CD4-positive, alpha-beta memory T cell (primary cell): ENCODE measurements around the gene PLA2G2A. TPM values are rescaled to one million over a fixed set of nuclear protein-coding genes. Genes with fewer than 3 reads are reported as not detected.

ENCODE experiments used
- CTCF ChIA-PET: fragments of 350-600 bp; sonication (Branson Sonifier 250); formaldehyde crosslinking; loops from one replicate; lab custom pipeline; 2021; ENCODE audit warnings: inconsistent platforms; ENCODE audit not compliant: partially characterized antibody; lab: Charles Lee
- POLR2A ChIA-PET: fragments of 350-600 bp; sonication (Branson Sonifier 250); formaldehyde crosslinking; loops from one replicate; lab custom pipeline; 2021; ENCODE audit not compliant: partially characterized antibody; lab: Charles Lee
- DNase-seq, 5 donors: peaks; one replicate each; pipeline versions ENCODE4 v3.0.0 to v3.0.0-alpha.2; 2020 to 2022; ENCODE audit warnings: mixed read lengths in 1 of 5
- H3K27ac ChIP-seq: one replicate; pipeline ENCODE4 v1.7.0; 2013; ENCODE audit warnings: low read depth, low read length
- H3K27me3 ChIP-seq: 2 replicates; pipeline ENCODE4 v1.7.0; 2013; ENCODE audit warnings: mild to moderate bottlenecking, low read length, moderate library complexity; ENCODE audit not compliant: insufficient read depth
- H3K36me3 ChIP-seq: 2 replicates; pipeline ENCODE4 v1.7.0; 2013; ENCODE audit warnings: mild to moderate bottlenecking, low read length, moderate library complexity; ENCODE audit not compliant: insufficient read depth
- H3K4me1 ChIP-seq: 2 replicates; pipeline ENCODE4 v1.7.0; 2013; ENCODE audit warnings: mild to moderate bottlenecking, low read length, moderate library complexity; ENCODE audit not compliant: insufficient read depth
- H3K4me3 ChIP-seq, 2 donors: one replicate each; pipeline ENCODE4 v1.7.0; 2013; ENCODE audit warnings: low read length in 2 of 2, mild to moderate bottlenecking in 1 of 2
- H3K9me3 ChIP-seq, 2 donors: one replicate each; pipeline ENCODE4 v1.7.0; 2013; ENCODE audit warnings: low read length in 2 of 2, control low read depth in 1 of 2; ENCODE audit not compliant: control insufficient read depth in 1 of 2
- H3K27ac Mint-ChIP-seq, 7 donors: one replicate each; pipeline ENCODE4 v1.8.0; 2020 to 2021; ENCODE audit warnings: mixed read lengths in 7 of 7, mild to moderate bottlenecking in 6 of 7, inconsistent platforms in 3 of 7, moderate library complexity in 3 of 7
- H3K27me3 Mint-ChIP-seq, 2 donors: one replicate each; pipeline ENCODE4 v1.8.0; 2020 to 2021; ENCODE audit warnings: mixed read lengths in 2 of 2
- H3K36me3 Mint-ChIP-seq, 2 donors: one replicate each; pipeline ENCODE4 v1.8.0; 2020 to 2021; ENCODE audit warnings: mixed read lengths in 2 of 2, inconsistent platforms in 1 of 2, mild to moderate bottlenecking in 1 of 2
- H3K4me1 Mint-ChIP-seq, 4 donors: one replicate each; pipeline ENCODE4 v1.8.0; 2020 to 2021; ENCODE audit warnings: mixed read lengths in 4 of 4, mild to moderate bottlenecking in 1 of 4
- H3K4me3 Mint-ChIP-seq, 8 donors: one replicate each; pipeline ENCODE4 v1.8.0; 2020 to 2021; ENCODE audit warnings: mixed read lengths in 8 of 8, mild to moderate bottlenecking in 7 of 8, moderate library complexity in 6 of 8, inconsistent platforms in 3 of 8
- H3K9me3 Mint-ChIP-seq, 8 donors: one replicate each; pipeline ENCODE4 v1.8.0; 2020 to 2021; ENCODE audit warnings: mixed read lengths in 8 of 8, mild to moderate bottlenecking in 5 of 8, inconsistent platforms in 3 of 8, moderate library complexity in 1 of 8
- intact Hi-C: fragments of 100-400 bp; cut with micrococcal nuclease; formaldehyde crosslinking; loops from one replicate; pipeline ENCODE4 v1.15.1; 2023
- polyA plus RNA-seq, 2 donors: library from polyadenylated mRNA; unstranded; fragments of 300-500 nt; fragmentation: Illumina TruSeq; gene quantifications; one replicate each; pipeline ENCODE4 v1.2.3, GENCODE V29; 2021
- total RNA-seq, 2 experiments: library from RNA; stranded (reverse); gene quantifications; one replicate each; pipeline ENCODE4 v1.2.3, GENCODE V29; 2021

The PLA2G2A gene
- total and polyA plus RNA-seq, 4 experiments from 2014 or later = not detected

DNA sequence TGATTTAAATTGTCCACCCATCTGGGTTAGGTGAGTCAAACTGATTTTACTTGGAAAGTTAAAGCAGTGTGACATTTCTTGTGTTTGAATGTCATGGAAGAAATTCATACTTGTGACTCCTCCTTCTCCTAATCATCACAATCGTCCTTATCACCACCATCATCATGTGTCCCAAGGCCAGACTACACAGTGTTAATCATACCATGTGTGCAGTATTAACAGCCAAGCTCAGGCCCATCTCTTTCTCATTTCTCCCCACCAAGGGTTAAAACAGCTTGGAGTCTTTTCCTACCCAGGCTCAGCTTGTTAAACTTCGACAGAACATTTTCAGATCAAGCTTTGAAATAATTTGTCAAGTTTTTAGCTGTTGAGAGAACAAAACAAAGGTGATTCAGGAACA, 33.5 kb downstream of the PLA2G2A start:
- CTCF ChIA-PET = no interaction called here
- peaks cover 7 to 14% of the 10 kb centered on the region in 2 donors for H3K27me3 Mint-ChIP-seq

GRCh38 chr1:19942657-19943056, 36.8 kb downstream of the PLA2G2A start:
- no peaks in the 10 kb centered on the region for H3K36me3 ChIP-seq
- no peaks in the 10 kb centered on the region for H3K9me3 ChIP-seq
- no peaks in the 10 kb centered on the region for H3K4me1 Mint-ChIP-seq
- H3K27ac ChIP-seq = no peak overlapping the region
- CTCF ChIA-PET = no interaction called here
- H3K9me3 Mint-ChIP-seq = peaks cover 0 to 1% (median 0%) of the 10 kb centered on the region in 8 donors
- intact Hi-C loops = no loop called here
- POLR2A ChIA-PET = no interaction called here
- no peaks in the 10 kb centered on the region for H3K36me3 Mint-ChIP-seq
- H3K4me3 Mint-ChIP-seq = no peak overlapping the region
- no peak overlapping the region for H3K4me3 ChIP-seq
- peaks cover 5 to 7% of the 10 kb centered on the region in 2 donors for H3K27me3 Mint-ChIP-seq
- no peak for DNase-seq
- no peak overlapping the region for H3K27ac Mint-ChIP-seq
- no peaks in the 10 kb centered on the region for H3K4me1 ChIP-seq
- H3K27me3 ChIP-seq = no peaks in the 10 kb centered on the region

More for the DNA sequence above, 33.5 kb downstream of the PLA2G2A start:
- intact Hi-C loops = no loop called here
- H3K4me3 ChIP-seq = no peak overlapping the region
- H3K4me1 Mint-ChIP-seq = no peaks in the 10 kb centered on the region
- DNase-seq = no peak
- no peaks in the 10 kb centered on the region for H3K9me3 Mint-ChIP-seq
- no peak overlapping the region for H3K27ac ChIP-seq
- no peaks in the 10 kb centered on the region for H3K4me1 ChIP-seq
- POLR2A ChIA-PET = no interaction called here
- H3K4me3 Mint-ChIP-seq = no peak overlapping the region
- no peak overlapping the region for H3K27ac Mint-ChIP-seq
- H3K36me3 Mint-ChIP-seq = no peaks in the 10 kb centered on the region
- H3K9me3 ChIP-seq = no peaks in the 10 kb centered on the region
- H3K36me3 ChIP-seq = no peaks in the 10 kb centered on the region
- H3K27me3 ChIP-seq = no peaks in the 10 kb centered on the region

DNA sequence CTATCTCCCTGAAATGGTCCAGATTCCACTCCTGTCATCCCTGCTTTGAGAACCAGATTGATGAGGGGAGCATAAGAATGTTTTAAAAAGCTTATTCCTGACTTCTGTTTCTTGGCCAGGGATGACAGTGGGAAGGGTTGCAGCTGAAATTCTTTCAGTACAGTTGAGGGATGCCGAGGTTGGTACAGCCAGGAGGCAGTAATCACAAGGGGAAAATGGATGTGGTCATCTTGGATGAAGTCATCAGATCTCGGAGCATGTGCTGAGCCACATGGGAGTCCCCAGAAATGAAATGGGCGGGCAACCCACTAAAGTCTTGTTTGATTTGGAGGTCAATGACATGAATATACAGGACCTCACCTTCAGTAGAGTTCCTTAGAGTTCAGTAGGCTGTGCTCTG, 37.3 kb downstream of the PLA2G2A start:
- H3K27ac ChIP-seq = no peak overlapping the region
- H3K4me3 ChIP-seq = no peak overlapping the region
- ChIA-PET POLR2A (no interaction called here), CTCF (interaction anchor here (1.0 kb wide), 1 partner anchor 24 kb away, joined by 3 read pairs; no protein-coding TSS in a partner anchor)
- H3K27me3 ChIP-seq = no peaks in the 10 kb centered on the region
- peaks cover 0 to 1% (median 0%) of the 10 kb centered on the region in 8 donors for H3K9me3 Mint-ChIP-seq
- H3K4me1 ChIP-seq = no peaks in the 10 kb centered on the region
- no peak for DNase-seq
- H3K9me3 ChIP-seq = no peaks in the 10 kb centered on the region
- H3K27ac Mint-ChIP-seq = no peak overlapping the region
- no peaks in the 10 kb centered on the region for H3K36me3 ChIP-seq
- no peaks in the 10 kb centered on the region for H3K36me3 Mint-ChIP-seq
- no peak overlapping the region for H3K4me3 Mint-ChIP-seq
- intact Hi-C loops = no loop called here
- H3K27me3 Mint-ChIP-seq = peaks cover 5 to 7% of the 10 kb centered on the region in 2 donors
- no peaks in the 10 kb centered on the region for H3K4me1 Mint-ChIP-seq

GRCh38 chr1:19941206-19941568, 38.2 kb downstream of the PLA2G2A start:
- DNase-seq = no peak
- Mint-ChIP-seq H3K4me3 (no peak overlapping the region), H3K27me3 (peaks cover under 1 to 4% of the 10 kb centered on the region in 2 donors), H3K9me3 (peaks cover 0 to 1% (median 0%) of the 10 kb centered on the region in 8 donors), H3K4me1 (no peaks in the 10 kb centered on the region), H3K36me3 (no peaks in the 10 kb centered on the region), H3K27ac (no peak overlapping the region)
- Histone ChIP-seq H3K9me3 (no peaks in the 10 kb centered on the region), H3K27me3 (no peaks in the 10 kb centered on the region), H3K36me3 (no peaks in the 10 kb centered on the region), H3K4me1 (no peaks in the 10 kb centered on the region), H3K4me3 (no peak overlapping the region), H3K27ac (no peak overlapping the region)
- ChIA-PET POLR2A (no interaction called here), CTCF (interaction anchor here (1.0 kb wide), 1 partner anchor 23 kb away, joined by 3 read pairs; no protein-coding TSS in a partner anchor)
- intact Hi-C loops = no loop called here

- Mint-ChIP-seq H3K36me3 (no peaks in the 10 kb centered on the region), H3K4me3 (no peak overlapping the region), H3K27me3 (peaks cover 0 to 1% of the 10 kb centered on the region in 2 donors), H3K27ac (no peak overlapping the region), H3K9me3 (peaks cover 0 to 1% (median 0%) of the 10 kb centered on the region in 8 donors), H3K4me1 (no peaks in the 10 kb centered on the region)
- ChIA-PET CTCF (no interaction called here), POLR2A (no interaction called here)
- no peak overlapping the region for H3K4me3 ChIP-seq
- H3K9me3 ChIP-seq = no peaks in the 10 kb centered on the region
- no peaks in the 10 kb centered on the region for H3K4me1 ChIP-seq
- H3K36me3 ChIP-seq = no peaks in the 10 kb centered on the region
- no peak overlapping the region for H3K27ac ChIP-seq
- DNase-seq = no peak
- no peaks in the 10 kb centered on the region for H3K27me3 ChIP-seq
- intact Hi-C loops = no loop called here
Observed at GRCh38 chr1:19940486-19941205, 38.8 kb downstream of the PLA2G2A start.

GRCh38 chr1:19938472-19938871, 40.9 kb downstream of the PLA2G2A start:
- intact Hi-C loops = no loop called here
- H3K36me3 Mint-ChIP-seq = no peaks in the 10 kb centered on the region
- H3K27ac Mint-ChIP-seq = no peak overlapping the region
- peaks cover 0 to 1% of the 10 kb centered on the region in 2 donors for H3K27me3 Mint-ChIP-seq
- no peaks in the 10 kb centered on the region for H3K4me1 Mint-ChIP-seq
- ChIA-PET POLR2A (no interaction called here), CTCF (interaction anchor here (1.0 kb wide), 1 partner anchor 28 kb away, joined by 4 read pairs; no protein-coding TSS in a partner anchor)
- H3K36me3 ChIP-seq = no peaks in the 10 kb centered on the region
- H3K27ac ChIP-seq = no peak overlapping the region
- no peak overlapping the region for H3K4me3 ChIP-seq
- no peak for DNase-seq
- no peak overlapping the region for H3K4me3 Mint-ChIP-seq
- no peaks in the 10 kb centered on the region for H3K9me3 ChIP-seq
- no peaks in the 10 kb centered on the region for H3K4me1 ChIP-seq
- H3K27me3 ChIP-seq = no peaks in the 10 kb centered on the region
- H3K9me3 Mint-ChIP-seq = peaks cover 0 to 9% (median 2%) of the 10 kb centered on the region in 8 donors

DNA sequence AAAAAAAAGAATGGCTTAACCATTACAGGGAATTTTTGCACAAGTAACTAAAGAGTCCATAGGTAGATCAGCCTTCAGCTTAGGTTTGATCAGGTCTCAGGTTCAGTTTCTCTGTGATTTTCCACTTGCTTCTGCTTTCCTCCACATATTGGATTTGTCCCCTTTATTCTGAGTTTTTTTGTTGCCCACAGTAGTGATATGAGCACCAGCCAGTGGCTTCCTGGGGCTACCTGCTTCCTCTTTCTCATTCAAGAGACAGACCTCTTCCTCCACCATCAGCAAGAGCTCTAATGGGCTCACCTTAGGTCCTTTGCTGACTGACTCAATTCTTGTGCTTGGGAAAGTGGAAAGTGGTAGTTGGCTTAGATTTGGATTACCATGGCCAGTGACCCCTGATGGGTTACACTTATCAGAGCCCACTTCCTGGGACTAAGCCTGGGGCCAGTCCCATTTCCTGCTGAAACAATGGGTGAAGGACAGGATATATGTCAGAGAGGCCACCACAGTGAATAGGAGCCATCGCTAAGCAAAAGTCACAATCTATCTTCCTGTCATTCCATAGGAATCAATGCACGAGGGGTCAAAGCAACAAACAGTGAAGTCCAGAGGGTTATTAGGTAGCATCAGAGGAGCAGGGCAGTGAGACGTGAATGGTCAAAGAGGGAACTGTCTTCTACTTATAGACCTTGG, 43.2 kb downstream of the PLA2G2A start:
- Mint-ChIP-seq H3K4me3 (no peak overlapping the region), H3K4me1 (no peaks in the 10 kb centered on the region), H3K36me3 (peaks cover 0 to 10% of the 10 kb centered on the region in 2 donors), H3K27me3 (peaks cover 0 to 3% of the 10 kb centered on the region in 2 donors), H3K9me3 (peaks cover 3 to 29% (median 21%) of the 10 kb centered on the region in 8 donors), H3K27ac (no peak overlapping the region)
- ChIA-PET CTCF (no interaction called here), POLR2A (no interaction called here)
- intact Hi-C loops = no loop called here
- H3K4me1 ChIP-seq = no peaks in the 10 kb centered on the region
- H3K9me3 ChIP-seq = peaks cover 0 to 6% of the 10 kb centered on the region in 2 donors
- no peaks in the 10 kb centered on the region for H3K36me3 ChIP-seq
- no peak overlapping the region for H3K4me3 ChIP-seq
- no peak overlapping the region for H3K27ac ChIP-seq
- no peaks in the 10 kb centered on the region for H3K27me3 ChIP-seq
- DNase-seq = no peak
